ENCODE results near the gene PTPRC.

PTPRC gene

DNA sequence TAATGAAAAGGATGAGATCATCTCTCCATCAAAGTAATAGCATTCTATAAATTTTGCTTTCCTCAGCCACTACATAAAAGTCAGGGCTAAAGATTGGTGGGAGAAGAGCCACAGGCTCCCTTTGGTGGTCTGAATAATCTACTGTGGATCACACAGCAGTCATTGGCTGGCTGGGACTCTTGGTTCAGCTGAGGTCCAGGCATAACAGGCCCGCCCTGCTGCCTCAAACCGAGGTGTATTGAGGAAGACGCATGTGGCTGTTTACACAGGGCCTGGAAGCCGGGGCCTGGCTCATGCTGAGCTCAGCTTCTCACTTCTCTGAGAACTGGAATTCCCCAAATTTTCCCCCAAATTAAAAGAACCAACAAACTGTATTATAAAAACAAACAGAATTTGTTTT lies 139.2 kb downstream of the PTPRC start:
- TF ChIP-seq, protein P1, sequence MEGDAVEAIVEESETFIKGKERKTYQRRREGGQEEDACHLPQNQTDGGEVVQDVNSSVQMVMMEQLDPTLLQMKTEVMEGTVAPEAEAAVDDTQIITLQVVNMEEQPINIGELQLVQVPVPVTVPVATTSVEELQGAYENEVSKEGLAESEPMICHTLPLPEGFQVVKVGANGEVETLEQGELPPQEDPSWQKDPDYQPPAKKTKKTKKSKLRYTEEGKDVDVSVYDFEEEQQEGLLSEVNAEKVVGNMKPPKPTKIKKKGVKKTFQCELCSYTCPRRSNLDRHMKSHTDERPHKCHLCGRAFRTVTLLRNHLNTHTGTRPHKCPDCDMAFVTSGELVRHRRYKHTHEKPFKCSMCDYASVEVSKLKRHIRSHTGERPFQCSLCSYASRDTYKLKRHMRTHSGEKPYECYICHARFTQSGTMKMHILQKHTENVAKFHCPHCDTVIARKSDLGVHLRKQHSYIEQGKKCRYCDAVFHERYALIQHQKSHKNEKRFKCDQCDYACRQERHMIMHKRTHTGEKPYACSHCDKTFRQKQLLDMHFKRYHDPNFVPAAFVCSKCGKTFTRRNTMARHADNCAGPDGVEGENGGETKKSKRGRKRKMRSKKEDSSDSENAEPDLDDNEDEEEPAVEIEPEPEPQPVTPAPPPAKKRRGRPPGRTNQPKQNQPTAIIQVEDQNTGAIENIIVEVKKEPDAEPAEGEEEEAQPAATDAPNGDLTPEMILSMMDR (IDR thresholded peaks at IDR 0.05; ENCODE audit: insufficient read depth, low read depth, low read length, missing control alignments): no peak
- no peak overlapping the region for H3K4me3 ChIP-seq (ENCODE audit: low read depth, low read length)
- peak; percentile 46 for DNase-seq (ENCODE audit: low read depth)

DNA sequence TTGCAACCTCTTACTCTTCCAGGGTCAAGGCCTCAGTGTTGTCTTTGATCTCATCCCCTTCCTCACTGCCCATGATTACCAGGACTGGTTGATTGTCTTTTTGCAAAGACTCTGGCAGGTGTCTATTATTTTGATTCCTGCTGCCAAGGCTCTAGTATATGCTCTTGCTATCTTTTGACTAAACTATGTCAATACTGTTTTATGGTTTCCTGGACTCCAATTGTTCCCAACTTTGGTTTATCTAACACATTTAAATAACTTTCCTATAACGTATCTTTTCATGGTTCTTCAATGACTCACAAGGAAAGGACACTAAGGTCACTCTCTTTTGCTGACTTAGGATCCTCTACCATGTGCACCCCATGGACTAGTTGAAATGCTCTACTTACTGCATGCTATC lies 141.5 kb downstream of the PTPRC start:
- TF ChIP-seq, protein P1 (IDR thresholded peaks at IDR 0.05; ENCODE audit: insufficient read depth, low read depth, low read length, missing control alignments): no peak
- no peak overlapping the region for H3K4me3 ChIP-seq (ENCODE audit: low read depth, low read length)
- DNase-seq (ENCODE audit: low read depth): no peak

DNA sequence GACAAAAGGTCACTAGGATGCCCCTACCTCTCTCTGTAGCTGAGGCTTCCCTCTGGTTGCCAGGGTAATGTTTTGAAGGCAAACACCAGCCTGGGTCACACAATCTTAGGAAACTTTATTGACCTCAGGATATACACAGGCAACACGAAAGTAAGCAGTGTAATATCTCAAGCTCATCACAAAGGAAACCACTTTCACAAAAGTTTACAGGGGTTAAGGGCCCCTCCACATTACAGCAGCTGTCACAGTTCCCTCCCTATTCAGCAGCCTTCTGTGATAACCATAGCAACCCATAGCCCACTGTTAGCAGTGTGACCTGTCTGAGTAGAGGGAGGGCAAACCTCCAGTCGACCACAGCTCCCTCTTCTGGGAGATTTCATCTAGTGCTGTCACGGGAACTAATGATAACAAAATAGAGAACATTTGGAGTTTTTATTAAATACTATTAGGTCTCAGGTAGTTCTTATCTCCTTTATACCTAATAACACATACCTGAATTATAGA lies 149.8 kb downstream of the PTPRC start:
- peak; percentile 34 for DNase-seq (ENCODE audit: low read depth)
- H3K4me3 ChIP-seq (ENCODE audit: low read depth, low read length): no peak overlapping the region
- TF ChIP-seq, protein P1 (IDR thresholded peaks at IDR 0.05; ENCODE audit: insufficient read depth, low read depth, low read length, missing control alignments): no peak

DNA sequence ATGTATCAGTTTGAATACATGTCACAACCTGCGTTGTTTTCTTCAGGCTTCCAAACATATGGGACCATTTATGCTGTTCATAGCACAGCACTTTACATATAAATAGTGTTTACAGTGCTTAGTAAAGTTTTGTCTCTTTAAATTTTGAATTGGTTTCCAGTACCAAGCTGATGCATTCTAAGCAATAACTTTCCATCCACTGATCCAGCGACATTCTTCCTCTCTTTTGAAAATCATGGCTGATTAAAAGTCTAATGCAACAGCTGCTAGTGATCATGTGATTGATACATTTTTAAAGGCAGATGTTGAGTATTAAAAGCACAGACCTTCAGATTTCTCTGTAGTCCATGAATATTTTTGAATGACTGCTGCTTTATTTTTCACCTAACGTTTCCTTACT lies 154.9 kb downstream of the PTPRC start:
- no peak overlapping the region for H3K4me3 ChIP-seq (ENCODE audit: low read depth, low read length)
- TF ChIP-seq, protein P1 (IDR thresholded peaks at IDR 0.05; ENCODE audit: insufficient read depth, low read depth, low read length, missing control alignments): no peak
- no peak for DNase-seq (ENCODE audit: low read depth)

DNA sequence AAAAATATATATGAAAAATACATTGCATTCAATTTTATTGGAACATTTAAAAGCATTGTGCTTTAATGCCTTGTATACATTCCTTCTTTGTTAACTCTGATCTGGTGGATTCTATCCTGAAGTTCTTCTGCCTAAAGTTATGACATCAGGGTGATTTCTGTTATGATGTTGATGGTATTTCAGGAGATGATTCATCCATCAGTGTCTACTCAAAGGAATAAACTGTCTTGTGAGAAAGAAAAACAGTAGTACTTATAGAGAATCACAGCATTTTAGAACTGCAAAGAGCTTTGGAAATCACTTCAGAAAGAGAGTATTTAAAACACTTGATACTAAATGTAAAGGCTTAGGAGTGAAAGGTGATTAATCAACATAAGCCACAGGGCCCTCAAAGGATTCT lies 155.7 kb downstream of the PTPRC start:
- TF ChIP-seq, protein P1 (IDR thresholded peaks at IDR 0.05; ENCODE audit: insufficient read depth, low read depth, low read length, missing control alignments): no peak
- no peak overlapping the region for H3K4me3 ChIP-seq (ENCODE audit: low read depth, low read length)
- DNase-seq (ENCODE audit: low read depth): no peak

DNA sequence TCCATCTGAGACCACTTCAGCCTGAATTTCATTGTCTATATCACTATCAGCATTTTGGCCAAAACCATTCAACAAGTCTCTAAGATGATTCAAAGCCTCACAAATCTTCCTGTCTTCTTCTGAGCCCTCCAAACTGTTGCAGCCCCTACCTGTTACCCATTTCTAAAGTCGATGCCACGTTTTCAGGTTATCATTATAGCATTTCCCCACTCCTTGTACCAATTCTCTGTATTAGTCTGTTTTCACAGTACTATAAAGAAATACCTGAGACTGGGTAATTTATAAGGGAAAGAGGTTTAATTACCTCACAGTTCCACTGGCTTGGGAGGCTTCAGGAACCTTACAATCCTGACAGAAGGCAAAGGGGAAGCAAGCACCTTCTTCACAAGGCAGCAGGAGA lies 158.8 kb downstream of the PTPRC start:
- TF ChIP-seq, protein P1 (IDR thresholded peaks at IDR 0.05; ENCODE audit: insufficient read depth, low read depth, low read length, missing control alignments): no peak
- H3K4me3 ChIP-seq (ENCODE audit: low read depth, low read length): no peak overlapping the region
- no peak for DNase-seq (ENCODE audit: low read depth)

DNA sequence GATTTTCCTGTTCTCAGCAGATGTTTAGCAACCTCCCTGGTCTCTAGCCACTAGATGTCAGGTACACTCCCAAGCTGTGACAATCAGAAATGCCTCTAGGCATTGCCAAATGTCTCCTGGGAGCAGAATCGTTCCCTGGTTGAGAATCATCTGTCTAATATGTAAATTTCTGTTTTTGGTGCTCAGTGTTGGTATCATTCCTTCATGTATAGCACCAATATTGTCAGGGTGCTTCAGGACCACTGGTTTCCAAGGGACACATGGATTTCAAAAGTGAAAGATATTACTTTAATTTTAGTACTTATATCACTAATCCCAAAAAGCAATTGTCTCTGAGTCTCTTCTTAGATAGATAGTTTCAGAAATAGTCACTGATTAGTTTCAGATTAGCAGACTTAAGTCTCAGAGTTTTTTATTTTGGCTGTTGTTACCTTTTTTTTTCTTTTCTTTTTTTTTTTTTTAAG lies 160.1 kb downstream of the PTPRC start:
- TF ChIP-seq, protein P1 (IDR thresholded peaks at IDR 0.05; ENCODE audit: insufficient read depth, low read depth, low read length, missing control alignments): no peak
- no peak overlapping the region for H3K4me3 ChIP-seq (ENCODE audit: low read depth, low read length)
- peak; percentile 20 for DNase-seq (ENCODE audit: low read depth)
